NCI-H2107 (cell line): ENCODE results near the gene SEC61B.

Experiments
- DNase-seq: peaks from one replicate; lab custom pipeline; 2025; lab: John Stamatoyannopoulos, UW

Gene SEC61B

GRCh38 chr9:99274016-99274415 is 51.9 kb downstream of the SEC61B start:
- DNase-seq: no peak

DNA sequence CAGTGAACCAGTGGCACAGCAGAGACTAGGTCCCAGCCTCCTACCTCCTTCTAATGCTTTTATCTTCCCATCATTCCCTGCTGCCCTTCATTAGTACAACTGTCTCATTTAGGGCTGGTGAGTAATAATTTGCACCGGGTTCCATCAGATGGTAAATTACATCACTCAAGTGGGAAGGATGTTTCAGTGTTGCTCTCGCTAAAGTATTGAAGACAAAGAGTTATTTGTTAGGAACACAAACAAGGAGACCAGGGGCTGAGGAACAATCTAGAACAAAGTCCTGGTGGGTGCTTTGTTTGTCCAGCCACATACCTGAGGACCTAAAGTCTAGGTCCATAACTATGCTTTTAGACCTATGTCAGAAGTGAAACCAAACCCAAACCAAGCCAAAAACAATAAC is 52.4 kb downstream of the SEC61B start:
- DNase-seq: no peak
